ENCODE results near the gene SNCG.

DNA sequence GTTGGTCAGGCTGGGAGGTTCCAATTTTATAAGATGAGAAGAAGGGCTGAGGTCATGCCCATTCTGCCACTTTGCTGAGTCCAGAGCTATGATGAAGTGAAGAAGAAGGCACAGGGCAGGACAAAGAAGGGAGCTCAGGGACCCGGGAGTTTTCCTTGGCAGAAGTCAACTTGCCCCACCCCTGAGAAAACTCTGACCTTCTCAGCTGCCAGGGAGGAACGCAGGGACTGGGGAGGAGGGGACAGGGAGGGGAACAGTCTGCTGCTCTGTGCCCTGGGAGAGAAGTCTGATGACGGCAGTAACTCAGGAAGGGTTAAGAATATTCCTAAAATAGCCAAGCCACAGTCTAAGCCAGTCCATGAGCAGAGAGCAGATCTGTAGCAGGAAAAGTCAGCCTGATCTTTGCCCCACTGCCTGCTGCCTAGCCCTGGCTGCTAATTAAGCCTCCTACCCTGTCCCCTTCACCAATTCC is 21.6 kb downstream of the SNCG start:
- TF ChIP-seq POLR2AphosphoS5 (IDR thresholded peaks at IDR 0.05; ENCODE audit: borderline replicate concordance, low read depth, low read length) = no peak
- no peak for TF ChIP-seq EZH2 (IDR thresholded peaks at IDR 0.05)
- no peak for TF ChIP-seq FOXP2 (optimal IDR thresholded peaks at IDR 0.05; ENCODE audit: control extremely low read depth, extremely low read length, insufficient read depth)
